Measurements from ENCODE around the gene LUZP1. TPM values are rescaled to one million over a fixed set of nuclear protein-coding genes. Genes with fewer than 3 reads are reported as not detected.

Gene LUZP1
- total and polyA plus RNA-seq, 2 donors (not counting 3 experiments of a cell fraction or from before 2014, with no cell fraction given) = 26.3 to 82.4 TPM

- Histone ChIP-seq H3K27ac (ENCODE audit: insufficient read depth, low read depth, low read length) (peak overlapping the region; percentile 73), H2AFZ (ENCODE audit: low read depth, low read length) (no peak overlapping the region), H3K36me3 (ENCODE audit: control insufficient read depth in 2 of 2, extremely low read depth in 1 of 2, insufficient read depth in 2 of 2, low read length in 2 of 2) (peaks cover 6 to 7% of the 10 kb centered on the region in 2 experiments), H3K27me3 (ENCODE audit: control insufficient read depth in 2 of 2, insufficient read depth in 2 of 2, low read length in 2 of 2) (no peaks in the 10 kb centered on the region), H3K4me2 (ENCODE audit: insufficient read depth, low read length) (peak overlapping the region; percentile 69), H3K9me1 (replicated peaks; ENCODE audit: control insufficient read depth, extremely low read depth, insufficient read depth, low read length) (no peaks in the 10 kb centered on the region), H3K9me3 (replicated peaks; ENCODE audit: control insufficient read depth, insufficient read depth, low read length) (no peaks in the 10 kb centered on the region), H3K9ac (replicated peaks; ENCODE audit: extremely low read depth, insufficient read depth, low read length) (peak overlapping the region; percentile 21), H4K20me1 (replicated peaks; ENCODE audit: control insufficient read depth, extremely low read depth, insufficient read depth, low read length) (no peaks in the 10 kb centered on the region), H3K4me3 (replicated peaks in 1 of 3; ENCODE audit: insufficient read depth in 1 of 3, low read depth in 1 of 3, low read length in 3 of 3) (peak overlapping the region in 1 of 3 experiments; percentile 28), H3K4me1 (ENCODE audit: control insufficient read depth, extremely low read depth, insufficient read depth, low read length) (peaks cover 66% of the 10 kb centered on the region), H3K79me2 (ENCODE audit: control insufficient read depth, insufficient read depth, low read length) (peaks cover 70% of the 10 kb centered on the region)
- no peak for DNase-seq (ENCODE audit: low read depth, low spot score)
- ChIA-PET CTCF (interaction anchor here (1.0 to 17.3 kb wide), 13 partner anchors 8 to 438 kb away, joined by 3 to 671 read pairs (median 12); partner anchors contain the start of gene LUZP1), POLR2A (no interaction called here)
- intact Hi-C loops (cut with micrococcal nuclease) = loop anchor here (1.0 kb wide), 1 partner anchor 66 kb away; the partner anchor contains the start of gene LUZP1
- FAIRE-seq = no peak
- dilution Hi-C loops (cut with MboI; ENCODE audit: extremely low pct_ligation_motif_present, low sequenced_read_pairs) = no loop called here
- TF ChIP-seq EZH2 (IDR thresholded peaks at IDR 0.05; ENCODE audit: borderline replicate concordance, low read depth, low read length, severe bottlenecking) = no peak
- TF ChIP-seq CTCF (IDR thresholded peaks at IDR 0.05; ENCODE audit: extremely low read depth in 1 of 2, insufficient read depth in 1 of 2, low read depth in 1 of 2, low read length in 2 of 2) = no peak
- no peak for TF ChIP-seq POLR2A (IDR thresholded peaks at IDR 0.05; ENCODE audit: low read depth, low read length)
- TF ChIP-seq FOS (IDR thresholded peaks at IDR 0.05; ENCODE audit: borderline replicate concordance, insufficient read depth, low read length) = no peak
- no peak for TF ChIP-seq JUN (IDR thresholded peaks at IDR 0.05; ENCODE audit: borderline replicate concordance, insufficient read depth, insufficient read length, low read depth)
- TF ChIP-seq, protein P1, sequence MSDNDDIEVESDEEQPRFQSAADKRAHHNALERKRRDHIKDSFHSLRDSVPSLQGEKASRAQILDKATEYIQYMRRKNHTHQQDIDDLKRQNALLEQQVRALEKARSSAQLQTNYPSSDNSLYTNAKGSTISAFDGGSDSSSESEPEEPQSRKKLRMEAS (IDR thresholded peaks at IDR 0.05; ENCODE audit: insufficient read depth, insufficient read length) = no peak
- TF ChIP-seq MYC (IDR thresholded peaks at IDR 0.05; ENCODE audit: low read depth, low read length) = no peak
- no peak for TF ChIP-seq POLR2AphosphoS5 (IDR thresholded peaks at IDR 0.05; ENCODE audit: insufficient read depth, low read depth, low read length)
- no peak for TF ChIP-seq GATA2 (IDR thresholded peaks at IDR 0.05; ENCODE audit: insufficient read depth, insufficient read length, low read depth, low read length)
- TSS peak; percentile 20 for BruUV-seq (replicated peaks)
Measured at GRCh38 chr1:23101887-23102286, 66.8 kb downstream of the LUZP1 start.
